HFF-Myc (cell line): ENCODE results near the gene CTNNA1.

Experiments used
- DNase-seq: peaks from one replicate; pipeline ENCODE4 v3.0.0-alpha.2; 2011; ENCODE audit warnings: low read depth; ENCODE audit errors: extremely low read depth
- H3K4me3 ChIP-seq: replicated peaks from 2 replicates; pipeline ENCODE4 v1.5.1; 2011; ENCODE audit warnings: low read depth, mild to moderate bottlenecking, control low read depth, low read length
- TF ChIP-seq, protein P1 (sequence below): IDR thresholded peaks from 2 replicates; pipeline ENCODE4 v1.5.1; 2012; ENCODE audit warnings: mild to moderate bottlenecking, low read depth, low read length, control low read depth; ENCODE audit errors: missing control alignments

CTNNA1 gene

DNA sequence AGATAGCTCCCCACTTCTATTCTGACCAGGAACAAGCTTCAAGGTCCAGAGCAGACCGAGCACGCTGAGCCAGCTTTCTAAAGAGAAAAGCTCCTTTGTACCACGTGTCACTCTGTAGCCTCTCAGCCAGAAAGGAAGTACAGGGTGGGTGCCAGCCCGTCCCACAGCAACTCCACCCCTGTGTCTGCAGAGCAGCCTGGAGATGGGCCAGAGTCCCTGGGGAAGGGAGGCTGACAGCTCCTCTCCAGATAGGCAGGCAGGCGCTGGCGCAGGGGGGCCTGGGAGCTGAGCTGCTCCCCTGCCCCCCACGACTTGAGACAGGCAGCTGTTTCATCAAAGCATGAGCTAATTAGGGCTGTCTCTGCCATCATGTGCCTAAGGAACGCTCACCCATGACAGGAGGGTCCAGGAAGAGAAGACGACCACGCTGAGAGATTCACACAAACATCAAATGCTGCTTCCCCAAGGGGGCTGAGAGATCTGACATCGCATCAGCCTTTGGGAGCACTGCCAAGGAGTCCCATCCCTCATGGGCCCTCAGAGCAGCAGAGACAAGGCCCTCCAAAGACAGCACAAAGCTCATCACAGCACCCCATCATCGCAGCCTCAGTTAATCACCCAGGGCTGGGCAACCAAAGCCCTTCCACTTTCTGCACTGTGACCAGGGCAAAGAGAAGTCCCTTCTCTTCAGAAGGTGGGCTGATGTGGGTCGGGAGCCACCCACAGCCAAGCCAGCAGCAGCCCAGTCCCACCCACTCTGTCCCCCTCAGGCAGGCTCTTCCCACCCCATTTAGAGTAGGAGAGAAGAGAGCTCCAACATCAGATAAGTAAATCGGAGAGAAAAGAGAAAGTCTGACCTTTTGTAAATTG lies 200.4 kb downstream of the CTNNA1 start:
- TF ChIP-seq, protein P1, sequence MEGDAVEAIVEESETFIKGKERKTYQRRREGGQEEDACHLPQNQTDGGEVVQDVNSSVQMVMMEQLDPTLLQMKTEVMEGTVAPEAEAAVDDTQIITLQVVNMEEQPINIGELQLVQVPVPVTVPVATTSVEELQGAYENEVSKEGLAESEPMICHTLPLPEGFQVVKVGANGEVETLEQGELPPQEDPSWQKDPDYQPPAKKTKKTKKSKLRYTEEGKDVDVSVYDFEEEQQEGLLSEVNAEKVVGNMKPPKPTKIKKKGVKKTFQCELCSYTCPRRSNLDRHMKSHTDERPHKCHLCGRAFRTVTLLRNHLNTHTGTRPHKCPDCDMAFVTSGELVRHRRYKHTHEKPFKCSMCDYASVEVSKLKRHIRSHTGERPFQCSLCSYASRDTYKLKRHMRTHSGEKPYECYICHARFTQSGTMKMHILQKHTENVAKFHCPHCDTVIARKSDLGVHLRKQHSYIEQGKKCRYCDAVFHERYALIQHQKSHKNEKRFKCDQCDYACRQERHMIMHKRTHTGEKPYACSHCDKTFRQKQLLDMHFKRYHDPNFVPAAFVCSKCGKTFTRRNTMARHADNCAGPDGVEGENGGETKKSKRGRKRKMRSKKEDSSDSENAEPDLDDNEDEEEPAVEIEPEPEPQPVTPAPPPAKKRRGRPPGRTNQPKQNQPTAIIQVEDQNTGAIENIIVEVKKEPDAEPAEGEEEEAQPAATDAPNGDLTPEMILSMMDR, result no peak
- no peak overlapping the region for H3K4me3 ChIP-seq
- no peak for DNase-seq

DNA sequence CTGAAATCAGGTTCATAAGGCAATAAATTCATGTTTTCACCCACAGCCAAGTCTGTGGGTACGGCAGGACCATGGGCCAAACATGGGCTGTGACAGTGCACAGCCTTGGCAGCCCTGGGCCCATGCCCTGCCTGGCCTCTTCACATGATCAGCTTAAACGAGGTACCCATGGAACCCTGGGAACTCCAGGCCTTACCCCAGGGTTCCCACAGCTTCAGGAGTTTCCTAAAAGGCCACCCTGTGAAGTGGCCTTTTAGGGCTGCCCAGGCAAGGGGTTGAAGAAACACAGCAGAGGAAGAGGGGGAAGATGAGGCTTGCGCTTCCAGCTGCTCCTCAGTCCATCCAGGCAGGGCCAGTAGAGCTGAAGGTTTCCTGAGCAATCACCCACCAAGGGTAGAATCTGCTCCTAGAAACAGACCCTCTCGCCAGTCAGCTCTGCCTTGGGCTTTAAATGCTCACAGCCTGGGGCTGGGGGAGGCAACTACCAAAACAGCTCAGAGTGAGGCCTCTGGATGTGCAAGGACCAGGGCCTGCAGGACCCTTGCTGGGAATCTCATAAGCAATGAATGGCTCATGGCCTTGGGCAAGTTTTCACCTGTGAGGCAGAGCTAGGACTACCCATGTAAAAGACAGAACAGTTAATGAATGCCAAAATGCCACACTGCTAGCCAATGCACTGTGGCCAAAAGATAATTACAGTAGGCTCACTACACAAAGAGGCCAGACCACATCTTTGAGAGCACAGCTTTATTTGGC lies 201.2 kb downstream of the CTNNA1 start:
- H3K4me3 ChIP-seq, result no peak overlapping the region
- DNase-seq, result no peak
- TF ChIP-seq, protein P1, result no peak

- TF ChIP-seq, protein P1, result no peak
- DNase-seq, result no peak
- H3K4me3 ChIP-seq, result no peak overlapping the region
Observed at GRCh38 chr5:138955013-138955660, 201.9 kb downstream of the CTNNA1 start.

DNA sequence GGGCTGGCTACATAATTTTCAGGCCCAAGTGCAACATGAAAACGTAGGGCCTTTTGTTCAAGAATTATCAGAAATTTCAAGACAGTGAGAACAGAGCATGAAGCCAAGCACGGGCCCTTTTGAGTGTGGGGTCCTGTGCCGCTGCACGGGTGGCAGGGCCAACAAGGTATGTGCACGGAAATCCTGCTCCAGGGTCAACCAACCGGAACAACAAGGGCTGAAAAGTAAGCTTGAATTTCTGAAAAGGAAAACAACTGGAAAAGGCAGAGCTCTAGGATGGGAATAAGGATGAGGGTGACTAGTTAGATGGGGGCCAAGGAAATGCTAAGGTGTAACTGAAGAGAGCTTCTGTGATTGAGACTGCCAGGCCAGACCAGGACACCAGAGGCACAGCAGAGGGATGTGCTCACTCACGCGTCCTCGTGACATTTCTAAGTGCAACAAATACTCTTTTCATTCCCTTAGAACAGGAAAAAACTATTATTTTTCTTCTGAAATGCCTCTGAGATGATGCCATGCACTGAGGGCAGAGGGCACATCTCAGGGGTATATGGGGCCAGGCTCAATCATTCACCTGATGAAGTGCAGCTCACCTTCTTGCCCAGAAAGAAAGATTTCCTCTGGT lies 202.6 kb downstream of the CTNNA1 start:
- DNase-seq, result no peak
- TF ChIP-seq, protein P1, result no peak
- no peak overlapping the region for H3K4me3 ChIP-seq

DNA sequence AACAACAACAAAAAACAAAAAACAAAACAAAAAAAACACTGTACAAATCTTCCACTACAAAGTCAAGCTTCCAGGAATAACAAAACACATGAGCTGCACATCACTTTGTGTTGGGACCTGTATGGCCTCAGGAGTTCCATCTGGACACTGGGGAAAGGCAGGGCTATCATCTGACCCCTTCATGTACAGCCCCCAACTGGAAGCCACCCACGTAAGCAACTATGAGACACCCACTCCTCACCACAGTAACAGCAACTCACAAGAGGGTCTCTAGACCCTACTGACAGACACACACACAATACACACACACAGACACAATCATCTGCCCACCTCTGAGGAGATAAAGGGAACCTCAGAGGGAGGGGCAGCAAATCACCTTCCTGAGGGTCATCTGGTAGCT lies 203.6 kb downstream of the CTNNA1 start:
- TF ChIP-seq, protein P1, result no peak
- DNase-seq, result no peak
- no peak overlapping the region for H3K4me3 ChIP-seq

DNA sequence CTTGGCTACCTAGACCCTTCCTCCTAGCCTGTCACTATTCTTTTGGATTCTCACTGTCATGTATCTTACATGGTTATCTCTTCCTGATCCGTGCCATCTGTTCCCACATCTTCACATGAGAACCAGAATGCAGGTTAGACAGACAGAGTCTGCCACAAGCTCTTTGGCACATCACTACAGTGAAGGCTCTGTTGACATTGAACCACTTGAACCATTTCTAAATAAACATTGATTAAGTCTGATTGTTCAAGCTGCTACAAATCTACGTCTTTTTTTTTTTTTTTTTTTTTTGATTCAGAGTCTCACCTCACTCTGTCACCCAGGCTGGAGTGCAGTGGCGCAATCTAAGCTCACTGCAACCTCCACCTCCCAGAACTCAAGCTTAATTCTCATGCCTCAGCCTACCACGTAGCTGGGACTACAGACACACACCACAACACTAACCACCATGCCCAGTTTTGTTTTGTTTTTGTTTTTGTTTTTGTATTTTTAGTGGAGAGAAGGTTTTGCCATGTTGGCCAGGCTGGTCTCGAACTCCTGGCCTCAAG lies 207.0 kb downstream of the CTNNA1 start:
- no peak overlapping the region for H3K4me3 ChIP-seq
- TF ChIP-seq, protein P1, result no peak
- DNase-seq, result no peak
